Esophagus squamous epithelium (tissue), 4 donors: ENCODE results near the gene SIDT1.

Experiments used
- POLR2A ChIP-seq, 4 donors: fragments of 450-650 bp; IDR thresholded peaks; one replicate each; pipeline ENCODE4 v1.6.1; 2017; ENCODE audit warnings: antibody characterized with exemption in 4 of 4, mild to moderate bottlenecking in 4 of 4, moderate library complexity in 3 of 4
- TF ChIP-seq, protein P1 (sequence below), 6 experiments: fragments of 450-650 bp in 4 of 6; fragments of 200-600 bp in 2 of 6; sonication (generic) in 2 of 6; IDR thresholded peaks; one replicate each; pipeline ENCODE4 v1.5.1; 2016 to 2019; ENCODE audit warnings: antibody characterized with exemption in 6 of 6, mild to moderate bottlenecking in 4 of 6, moderate library complexity in 4 of 6

DNA sequence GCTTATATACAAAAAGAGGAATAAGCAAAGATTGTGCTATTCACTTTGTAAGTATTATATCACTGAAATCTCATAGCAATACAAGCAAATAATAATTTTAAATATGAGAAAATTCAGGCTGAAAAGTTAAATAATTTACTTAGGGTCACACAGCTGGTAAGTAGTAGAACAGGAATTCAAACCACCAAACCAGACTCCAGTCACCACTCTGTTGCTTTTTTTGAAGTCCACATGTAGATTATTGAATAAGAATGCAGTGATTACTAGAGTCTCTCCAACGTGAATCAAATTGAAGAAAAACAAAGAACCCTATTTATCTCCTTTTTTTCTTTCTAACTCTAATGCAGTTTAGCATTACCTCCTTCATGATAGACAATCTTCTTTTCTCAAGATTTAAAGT lies 33.3 kb upstream of the SIDT1 start:
- TF ChIP-seq POLR2A (IDR thresholded peaks at IDR 0.05): no peak
- TF ChIP-seq, protein P1, sequence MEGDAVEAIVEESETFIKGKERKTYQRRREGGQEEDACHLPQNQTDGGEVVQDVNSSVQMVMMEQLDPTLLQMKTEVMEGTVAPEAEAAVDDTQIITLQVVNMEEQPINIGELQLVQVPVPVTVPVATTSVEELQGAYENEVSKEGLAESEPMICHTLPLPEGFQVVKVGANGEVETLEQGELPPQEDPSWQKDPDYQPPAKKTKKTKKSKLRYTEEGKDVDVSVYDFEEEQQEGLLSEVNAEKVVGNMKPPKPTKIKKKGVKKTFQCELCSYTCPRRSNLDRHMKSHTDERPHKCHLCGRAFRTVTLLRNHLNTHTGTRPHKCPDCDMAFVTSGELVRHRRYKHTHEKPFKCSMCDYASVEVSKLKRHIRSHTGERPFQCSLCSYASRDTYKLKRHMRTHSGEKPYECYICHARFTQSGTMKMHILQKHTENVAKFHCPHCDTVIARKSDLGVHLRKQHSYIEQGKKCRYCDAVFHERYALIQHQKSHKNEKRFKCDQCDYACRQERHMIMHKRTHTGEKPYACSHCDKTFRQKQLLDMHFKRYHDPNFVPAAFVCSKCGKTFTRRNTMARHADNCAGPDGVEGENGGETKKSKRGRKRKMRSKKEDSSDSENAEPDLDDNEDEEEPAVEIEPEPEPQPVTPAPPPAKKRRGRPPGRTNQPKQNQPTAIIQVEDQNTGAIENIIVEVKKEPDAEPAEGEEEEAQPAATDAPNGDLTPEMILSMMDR (IDR thresholded peaks at IDR 0.05): no peak
